HepG2 (cell line): ENCODE results near the gene UBC. TPM values are rescaled to one million over a fixed set of nuclear protein-coding genes. Genes with fewer than 3 reads are reported as not detected.

Experiments
- ELF3 ChIP-seq: IDR thresholded peaks from 2 replicates; pipeline ENCODE4 v1.6.1; 2016; ENCODE audit warnings: missing genetic modification reagents, missing compliant biosample characterization
- ERF ChIP-seq: IDR thresholded peaks from 2 replicates; pipeline ENCODE4 v1.6.1; 2018; ENCODE audit warnings: missing biosample characterization, missing genetic modification reagents
- FOXK2 ChIP-seq: fragments of 450-650 bp; IDR thresholded peaks from 2 replicates; pipeline ENCODE4 v1.6.1; 2016
- FOXM1 ChIP-seq: sonication (generic); formaldehyde crosslinking; IDR thresholded peaks from 2 replicates; pipeline ENCODE4 v1.5.0; 2020; ENCODE audit warnings: missing genetic modification reagents
- GATAD1 ChIP-seq: IDR thresholded peaks from 2 replicates; pipeline ENCODE4 v1.6.1; 2016; ENCODE audit warnings: missing genetic modification reagents, missing compliant biosample characterization
- HMGXB4 ChIP-seq, 2 experiments: sonication (generic) in 1 of 2; formaldehyde crosslinking in 1 of 2; IDR thresholded peaks; 2 replicates each; pipeline versions ENCODE4 v1.4.0 to v1.6.1; 2018 to 2020; ENCODE audit warnings: missing genetic modification reagents in 2 of 2, borderline replicate concordance in 1 of 2, low read depth in 1 of 2, mild to moderate bottlenecking in 1 of 2, missing biosample characterization in 1 of 2
- IKZF1 ChIP-seq: fragments of 450-650 bp; IDR thresholded peaks from 2 replicates; pipeline ENCODE4 v1.7.1; 2016
- IKZF5 ChIP-seq: IDR thresholded peaks from 2 replicates; pipeline ENCODE4 v1.6.1; 2018; ENCODE audit warnings: missing genetic modification reagents, mild to moderate bottlenecking, missing compliant biosample characterization
- KMT2A ChIP-seq: sonication (generic); formaldehyde crosslinking; IDR thresholded peaks from 2 replicates; pipeline ENCODE4 v1.4.0; 2020; ENCODE audit warnings: missing genetic modification reagents
- POLR2AphosphoS2 ChIP-seq: IDR thresholded peaks from 2 replicates; pipeline ENCODE4 v1.6.1; 2011; ENCODE audit warnings: low read depth, low read length, improper control_type of control experiment
- PPARG ChIP-seq: conservative IDR thresholded peaks from 2 replicates; pipeline ENCODE4 v1.6.1; 2016; ENCODE audit warnings: missing biosample characterization, missing genetic modification reagents
- PRPF4 ChIP-seq: fragments of 200-400 bp; formaldehyde crosslinking; IDR thresholded peaks from 2 replicates; pipeline ENCODE4 v1.6.1; 2016; ENCODE audit warnings: low read length, low read depth; ENCODE audit not compliant: poor library complexity, severe bottlenecking
- RARG ChIP-seq: sonication (generic); formaldehyde crosslinking; IDR thresholded peaks from 2 replicates; pipeline ENCODE4 v1.4.0; 2020; ENCODE audit warnings: low read depth, mild to moderate bottlenecking, missing genetic modification reagents
- RFXANK ChIP-seq: IDR thresholded peaks from 2 replicates; pipeline ENCODE4 v1.6.1; 2016
- STAG1 ChIP-seq: sonication (generic); formaldehyde crosslinking; IDR thresholded peaks from 2 replicates; pipeline ENCODE4 v1.4.0; 2020; ENCODE audit warnings: missing genetic modification reagents
- TAF1 ChIP-seq: sonication (generic); formaldehyde crosslinking; IDR thresholded peaks from 2 replicates; pipeline ENCODE4 v1.4.0; 2020; ENCODE audit warnings: missing genetic modification reagents
- TEAD3 ChIP-seq: optimal IDR thresholded peaks from 2 replicates; pipeline ENCODE3; 2016; ENCODE audit warnings: borderline replicate concordance
- TGIF2 ChIP-seq: IDR thresholded peaks from 2 replicates; pipeline ENCODE4 v1.6.1; 2016; ENCODE audit warnings: control low read depth, missing compliant biosample characterization
- XRCC5 ChIP-seq: fragments of 200-400 bp; formaldehyde crosslinking; optimal IDR thresholded peaks from 2 replicates; pipeline ENCODE3; 2017; ENCODE audit warnings: mild to moderate bottlenecking, low read length
- YEATS2 ChIP-seq: sonication (generic); formaldehyde crosslinking; IDR thresholded peaks from 2 replicates; pipeline ENCODE4 v1.4.0; 2020; ENCODE audit warnings: missing genetic modification reagents, borderline replicate concordance
- ZBTB7B ChIP-seq: sonication (generic); formaldehyde crosslinking; IDR thresholded peaks from 2 replicates; pipeline ENCODE4 v1.4.0; 2020; ENCODE audit warnings: missing genetic modification reagents
- ZFP37 ChIP-seq: sonication (generic); formaldehyde crosslinking; IDR thresholded peaks from 2 replicates; pipeline ENCODE4 v1.4.0; 2020; ENCODE audit warnings: missing genetic modification reagents, borderline replicate concordance
- ZGPAT ChIP-seq: IDR thresholded peaks from 2 replicates; pipeline ENCODE4 v1.6.1; 2016; ENCODE audit warnings: mild to moderate bottlenecking
- ZNF451 ChIP-seq: sonication (generic); formaldehyde crosslinking; IDR thresholded peaks from 2 replicates; pipeline ENCODE4 v1.5.0; 2020; ENCODE audit warnings: mild to moderate bottlenecking, missing genetic modification reagents
- ZNF556 ChIP-seq: sonication (generic); formaldehyde crosslinking; IDR thresholded peaks from 2 replicates; pipeline ENCODE4 v1.4.0; 2020; ENCODE audit warnings: mild to moderate bottlenecking, missing genetic modification reagents, borderline replicate concordance
- ZNF569 ChIP-seq: sonication (generic); formaldehyde crosslinking; IDR thresholded peaks from 2 replicates; pipeline ENCODE4 v1.5.0; 2020; ENCODE audit warnings: mild to moderate bottlenecking, missing genetic modification reagents, moderate library complexity, borderline replicate concordance
- ZNF749 ChIP-seq: sonication (generic); formaldehyde crosslinking; IDR thresholded peaks from 2 replicates; pipeline ENCODE4 v1.8.0; 2022; ENCODE audit warnings: mild to moderate bottlenecking, missing genetic modification reagents, moderate library complexity, borderline replicate concordance
- polyA plus RNA-seq, 8 experiments: library from polyadenylated mRNA; depleted of rRNA in 3 of 8; stranded (reverse) in 7 of 8; unstranded in 1 of 8; fragments of >200 nt; fragmentation: Illumina TruSeq in 4 of 8; extraction: Trizol in 4 of 8; gene quantifications; 2 replicates each; pipeline versions ENCODE4 v1.2.1 to v1.2.3, GENCODE V29; 2011 to 2016; ENCODE audit warnings: low read depth in 4 of 8, missing spikeins in 1 of 8, mixed read lengths in 1 of 8; ENCODE audit not compliant: insufficient read depth in 1 of 8
- total RNA-seq, 5 experiments: library from RNA; depleted of rRNA; stranded (reverse); fragments of >200 nt; fragmentation: Illumina TruSeq; extraction: Trizol; gene quantifications; 2 replicates each; pipeline ENCODE4 v1.2.3, GENCODE V29; 2016; ENCODE audit warnings: low read depth in 1 of 5
- TF ChIP-seq, protein P1 (sequence below): sonication (generic); formaldehyde crosslinking; IDR thresholded peaks from 2 replicates; pipeline ENCODE4 v1.5.0; 2020; ENCODE audit warnings: missing genetic modification reagents

UBC gene
- total and polyA plus RNA-seq, 2 of the 13 experiments (the other 11 are each of a cell fraction or from before 2014, with no cell fraction given) = 805 to 1,432 TPM

DNA sequence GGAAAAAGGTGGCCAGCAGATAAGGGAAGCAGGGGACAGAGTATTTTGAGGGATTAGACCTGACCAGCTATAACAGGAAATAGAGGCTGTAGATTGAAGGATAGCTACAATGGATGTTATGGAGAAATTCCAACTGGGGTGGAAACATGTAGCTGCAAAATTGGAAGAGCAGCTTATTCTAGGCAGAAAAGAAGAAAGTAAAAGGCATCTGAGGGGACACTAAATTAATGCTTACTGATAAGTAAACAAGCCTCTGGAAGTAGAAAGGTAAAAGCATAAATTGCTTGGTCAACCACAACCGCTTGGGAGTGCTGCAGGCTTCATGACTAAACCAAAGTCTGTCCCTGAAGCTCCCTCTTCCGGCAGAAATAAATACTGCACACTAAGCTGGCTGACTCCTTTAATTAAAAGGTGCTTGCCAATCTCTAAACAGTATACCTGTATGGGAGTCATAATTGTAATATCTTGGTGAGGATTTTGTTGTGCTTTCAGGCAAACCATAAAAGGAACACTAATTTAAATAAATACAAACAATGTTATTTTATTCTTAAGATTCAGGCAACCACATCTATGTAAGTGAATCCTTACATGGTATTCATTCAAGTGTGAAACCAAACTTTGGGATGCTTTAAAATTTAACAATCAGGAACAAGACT is 7.7 kb downstream of the UBC start (continued):
- 0 out of 2 replicates have a peak, but pooled peaks have one; percentile 23 for TF ChIP-seq FOXK2
- TF ChIP-seq FOXM1 (CRISPR knock-in tag) = no peak
- TF ChIP-seq ZBTB7B (CRISPR knock-in tag) = no peak
- peak; percentile 45 for TF ChIP-seq TEAD3 (CRISPR knock-in tag)
- TF ChIP-seq STAG1 (CRISPR knock-in tag) = peak; percentile 87
- 0 out of 2 replicates have a peak, but pooled peaks have one; percentile 51 for TF ChIP-seq POLR2AphosphoS2
- no peak for TF ChIP-seq PRPF4
- peak; percentile 65 to 89; a peak in 3 of 4 replicates for TF ChIP-seq HMGXB4 (CRISPR knock-in tag; IDR thresholded peaks at IDR 0.05; ENCODE audit: borderline replicate concordance in 1 of 2, low read depth in 1 of 2)
- peak; percentile 66 for TF ChIP-seq PPARG
- no peak for TF ChIP-seq TAF1 (CRISPR knock-in tag)
- no peak for TF ChIP-seq IKZF1
- TF ChIP-seq TGIF2 = no peak
- TF ChIP-seq, protein P1, sequence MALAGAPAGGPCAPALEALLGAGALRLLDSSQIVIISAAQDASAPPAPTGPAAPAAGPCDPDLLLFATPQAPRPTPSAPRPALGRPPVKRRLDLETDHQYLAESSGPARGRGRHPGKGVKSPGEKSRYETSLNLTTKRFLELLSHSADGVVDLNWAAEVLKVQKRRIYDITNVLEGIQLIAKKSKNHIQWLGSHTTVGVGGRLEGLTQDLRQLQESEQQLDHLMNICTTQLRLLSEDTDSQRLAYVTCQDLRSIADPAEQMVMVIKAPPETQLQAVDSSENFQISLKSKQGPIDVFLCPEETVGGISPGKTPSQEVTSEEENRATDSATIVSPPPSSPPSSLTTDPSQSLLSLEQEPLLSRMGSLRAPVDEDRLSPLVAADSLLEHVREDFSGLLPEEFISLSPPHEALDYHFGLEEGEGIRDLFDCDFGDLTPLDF (CRISPR knock-in tag) = no peak
- TF ChIP-seq KMT2A (CRISPR knock-in tag) = 0 out of 2 replicates have a peak, but pooled peaks have one; percentile 56
- TF ChIP-seq ZNF569 = no peak
- peak; percentile 38 for TF ChIP-seq XRCC5
- 0 out of 2 replicates have a peak, but pooled peaks have one; percentile 25 for TF ChIP-seq GATAD1
- TF ChIP-seq ZNF556 = no peak
- TF ChIP-seq IKZF5 (CRISPR knock-in tag) = peak; percentile 62; the same call in 1 of the 2 replicates
- no peak for TF ChIP-seq RFXANK (CRISPR knock-in tag)
- no peak for TF ChIP-seq RARG (CRISPR knock-in tag)
- peak; percentile 51; the same call in 1 of the 2 replicates for TF ChIP-seq ZGPAT (CRISPR knock-in tag)
- peak; percentile 45; the same call in 1 of the 2 replicates for TF ChIP-seq YEATS2 (CRISPR knock-in tag)
- TF ChIP-seq ZNF749 = no peak
- peak; percentile 67 for TF ChIP-seq ELF3 (CRISPR knock-in tag)
- TF ChIP-seq ZFP37 (CRISPR knock-in tag) = no peak
- no peak for TF ChIP-seq ZNF451 (CRISPR knock-in tag)
- TF ChIP-seq ERF (CRISPR knock-in tag) = no peak; the same call in none of the 2 replicates
